ENCODE results near the gene GLP1R. TPM values are rescaled to one million over a fixed set of nuclear protein-coding genes. Genes with fewer than 3 reads are reported as not detected.

Gene GLP1R
- total and polyA plus RNA-seq, 2 donors from 2014 or later = 0.13 to 0.22 TPM

DNA sequence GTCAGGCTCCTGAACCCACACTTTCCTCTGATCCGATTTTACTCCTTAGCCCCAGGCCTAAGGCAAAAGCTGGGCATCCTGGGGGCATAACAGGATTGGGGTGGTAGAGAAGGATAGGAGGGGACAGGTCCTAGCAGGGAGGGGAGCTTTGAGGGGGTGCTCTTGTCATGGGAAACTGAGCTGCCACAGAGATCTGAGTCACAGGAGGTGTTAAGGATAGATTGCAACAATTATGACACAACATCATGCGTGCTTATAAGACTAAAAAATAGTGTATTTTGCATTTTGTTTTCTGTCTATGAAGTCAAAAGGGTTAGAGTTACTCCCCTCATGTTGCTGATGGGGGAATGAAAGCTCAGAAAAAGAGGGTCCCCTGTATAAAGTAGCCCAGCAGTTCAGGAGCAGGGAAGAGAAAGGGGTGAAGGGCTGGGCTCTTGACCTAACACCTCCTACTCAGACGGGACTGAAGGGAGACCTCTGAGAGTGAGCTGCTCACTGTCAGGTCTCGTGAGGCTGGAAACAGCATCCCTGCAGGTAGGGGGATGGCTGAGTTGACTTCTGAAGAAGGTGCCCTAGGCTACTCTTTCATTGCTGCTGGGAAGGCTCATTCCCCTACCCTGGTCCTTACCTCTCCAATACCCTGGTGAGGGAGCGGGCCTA lies 2.0 kb downstream of the GLP1R start:
- TF ChIP-seq, protein P1, sequence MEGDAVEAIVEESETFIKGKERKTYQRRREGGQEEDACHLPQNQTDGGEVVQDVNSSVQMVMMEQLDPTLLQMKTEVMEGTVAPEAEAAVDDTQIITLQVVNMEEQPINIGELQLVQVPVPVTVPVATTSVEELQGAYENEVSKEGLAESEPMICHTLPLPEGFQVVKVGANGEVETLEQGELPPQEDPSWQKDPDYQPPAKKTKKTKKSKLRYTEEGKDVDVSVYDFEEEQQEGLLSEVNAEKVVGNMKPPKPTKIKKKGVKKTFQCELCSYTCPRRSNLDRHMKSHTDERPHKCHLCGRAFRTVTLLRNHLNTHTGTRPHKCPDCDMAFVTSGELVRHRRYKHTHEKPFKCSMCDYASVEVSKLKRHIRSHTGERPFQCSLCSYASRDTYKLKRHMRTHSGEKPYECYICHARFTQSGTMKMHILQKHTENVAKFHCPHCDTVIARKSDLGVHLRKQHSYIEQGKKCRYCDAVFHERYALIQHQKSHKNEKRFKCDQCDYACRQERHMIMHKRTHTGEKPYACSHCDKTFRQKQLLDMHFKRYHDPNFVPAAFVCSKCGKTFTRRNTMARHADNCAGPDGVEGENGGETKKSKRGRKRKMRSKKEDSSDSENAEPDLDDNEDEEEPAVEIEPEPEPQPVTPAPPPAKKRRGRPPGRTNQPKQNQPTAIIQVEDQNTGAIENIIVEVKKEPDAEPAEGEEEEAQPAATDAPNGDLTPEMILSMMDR (IDR thresholded peaks at IDR 0.05; ENCODE audit: borderline replicate concordance, extremely low read depth, insufficient read depth) = no peak
- peaks cover 7% of the 10 kb centered on the region for H3K27me3 ChIP-seq (ENCODE audit: control insufficient read depth, insufficient read depth, low read length)
- no peak for FAIRE-seq
- intact Hi-C loops (cut with DNase I) = no loop called here
- H3K36me3 ChIP-seq (ENCODE audit: control insufficient read depth in 2 of 3, insufficient read depth in 3 of 3, low read length in 3 of 3) = no peaks in the 10 kb centered on the region
- no peaks in the 10 kb centered on the region for H3K9me3 ChIP-seq (ENCODE audit: control insufficient read depth in 2 of 3, insufficient read depth in 1 of 3, low read length in 3 of 3)
- no peak overlapping the region for H3K9ac ChIP-seq (ENCODE audit: low read length in 3 of 3)
- H3K4me3 ChIP-seq (ENCODE audit: low read length in 3 of 3) = no peak overlapping the region
- H3K27ac ChIP-seq (ENCODE audit: low read depth in 2 of 2, low read length in 2 of 2) = no peak overlapping the region
- DNase-seq = no peak
- H3K4me1 ChIP-seq (ENCODE audit: control insufficient read depth in 2 of 3, insufficient read depth in 2 of 3, low read depth in 1 of 3, low read length in 3 of 3) = no peaks in the 10 kb centered on the region

- no peak for DNase-seq
- intact Hi-C loops (cut with DNase I) = no loop called here
- H3K27me3 ChIP-seq (ENCODE audit: control insufficient read depth, insufficient read depth, low read length) = peaks cover 7% of the 10 kb centered on the region
- no peak overlapping the region for H3K27ac ChIP-seq (ENCODE audit: low read depth in 2 of 2, low read length in 2 of 2)
- H3K4me3 ChIP-seq (ENCODE audit: low read length in 3 of 3) = no peak overlapping the region
- H3K9me3 ChIP-seq (ENCODE audit: control insufficient read depth in 2 of 3, insufficient read depth in 1 of 3, low read length in 3 of 3) = no peaks in the 10 kb centered on the region
- no peaks in the 10 kb centered on the region for H3K36me3 ChIP-seq (ENCODE audit: control insufficient read depth in 2 of 3, insufficient read depth in 3 of 3, low read length in 3 of 3)
- FAIRE-seq = no peak
- TF ChIP-seq, protein P1 (IDR thresholded peaks at IDR 0.05; ENCODE audit: borderline replicate concordance, extremely low read depth, insufficient read depth) = no peak
- H3K4me1 ChIP-seq (ENCODE audit: control insufficient read depth in 2 of 3, insufficient read depth in 2 of 3, low read depth in 1 of 3, low read length in 3 of 3) = no peaks in the 10 kb centered on the region
- H3K9ac ChIP-seq (ENCODE audit: low read length in 3 of 3) = no peak overlapping the region
Measured at GRCh38 chr6:39051399-39052122, 3.0 kb downstream of the GLP1R start.

- no peaks in the 10 kb centered on the region for H3K4me1 ChIP-seq (ENCODE audit: control insufficient read depth in 2 of 3, insufficient read depth in 2 of 3, low read depth in 1 of 3, low read length in 3 of 3)
- no peak for DNase-seq
Measured at GRCh38 chr6:39053016-39053624, 4.5 kb downstream of the GLP1R start.

More at GRCh38 chr6:39053016-39053624, 4.5 kb downstream of the GLP1R start:
- TF ChIP-seq, protein P1 (IDR thresholded peaks at IDR 0.05; ENCODE audit: borderline replicate concordance, extremely low read depth, insufficient read depth) = no peak
- intact Hi-C loops (cut with DNase I) = no loop called here
- H3K27me3 ChIP-seq (ENCODE audit: control insufficient read depth, insufficient read depth, low read length) = no peaks in the 10 kb centered on the region
- H3K9ac ChIP-seq (ENCODE audit: low read length in 3 of 3) = no peak overlapping the region
- H3K36me3 ChIP-seq (ENCODE audit: control insufficient read depth in 2 of 3, insufficient read depth in 3 of 3, low read length in 3 of 3) = no peaks in the 10 kb centered on the region
- H3K27ac ChIP-seq (ENCODE audit: low read depth in 2 of 2, low read length in 2 of 2) = no peak overlapping the region
- no peaks in the 10 kb centered on the region for H3K9me3 ChIP-seq (ENCODE audit: control insufficient read depth in 2 of 3, insufficient read depth in 1 of 3, low read length in 3 of 3)
- FAIRE-seq = no peak
- H3K4me3 ChIP-seq (ENCODE audit: low read length in 3 of 3) = no peak overlapping the region
